ENCODE data around the gene HLA-DOB.

The HLA-DOB gene

GRCh38 chr6:32816746-32817204, at the start of gene HLA-DOB:
TSS of gene HLA-DOB (minus strand) at chr6:32817002. CDS start at chr6:32816951, 51 bp downstream.
- no peak for DNase-seq (ENCODE audit: low read depth)
- no peak within 1 kb of the TSS for H3K4me3 ChIP-seq (ENCODE audit: low read depth, low read length)

- no peak overlapping the region for H3K4me3 ChIP-seq (ENCODE audit: low read depth, low read length)
- DNase-seq (ENCODE audit: low read depth), result no peak
Measured at GRCh38 chr6:32865724-32866443, 49.1 kb upstream of the HLA-DOB start.

- no peak for DNase-seq (ENCODE audit: low read depth)
- H3K4me3 ChIP-seq (ENCODE audit: low read depth, low read length), result no peak overlapping the region
Measured at GRCh38 chr6:32862725-32863124, 45.9 kb upstream of the HLA-DOB start.

- no peak overlapping the region for H3K4me3 ChIP-seq (ENCODE audit: low read depth, low read length)
- no peak for DNase-seq (ENCODE audit: low read depth)
Measured at GRCh38 chr6:32860674-32861073, 43.9 kb upstream of the HLA-DOB start.

GRCh38 chr6:32858194-32858593, 41.4 kb upstream of the HLA-DOB start:
- H3K4me3 ChIP-seq (ENCODE audit: low read depth, low read length), result no peak overlapping the region
- no peak for DNase-seq (ENCODE audit: low read depth)

GRCh38 chr6:32857156-32857891, 40.5 kb upstream of the HLA-DOB start:
- DNase-seq (ENCODE audit: low read depth), result no peak

GRCh38 chr6:32855467-32856174, 38.8 kb upstream of the HLA-DOB start:
- no peak for DNase-seq (ENCODE audit: low read depth)
- no peak overlapping the region for H3K4me3 ChIP-seq (ENCODE audit: low read depth, low read length)

More at GRCh38 chr6:32857156-32857891, 40.5 kb upstream of the HLA-DOB start:
- H3K4me3 ChIP-seq (ENCODE audit: low read depth, low read length), result no peak overlapping the region

GRCh38 chr6:32854376-32855178, 37.8 kb upstream of the HLA-DOB start:
- no peak for DNase-seq (ENCODE audit: low read depth)
- H3K4me3 ChIP-seq (ENCODE audit: low read depth, low read length), result peak overlapping the region; percentile 88

GRCh38 chr6:32853541-32854375, 37.0 kb upstream of the HLA-DOB start, which contains the start of the genes PSMB9 and TAP1:
TSS of gene PSMB9 (plus strand) at chr6:32854192. CDS start at chr6:32854230, 38 bp downstream.
TSS of gene TAP1 (minus strand) at chr6:32853704. CDS start at chr6:32853636, 68 bp downstream.
- H3K4me3 ChIP-seq (ENCODE audit: low read depth, low read length), result peak within 1 kb of the TSS; percentile 88
- DNase-seq (ENCODE audit: low read depth), result peak; percentile 65

- DNase-seq (ENCODE audit: low read depth), result no peak
- peak overlapping the region; percentile 88 for H3K4me3 ChIP-seq (ENCODE audit: low read depth, low read length)
Measured at GRCh38 chr6:32852844-32853540, 36.2 kb upstream of the HLA-DOB start.

GRCh38 chr6:32852018-32852843, 35.4 kb upstream of the HLA-DOB start:
- peak overlapping the region; percentile 88 for H3K4me3 ChIP-seq (ENCODE audit: low read depth, low read length)
- no peak for DNase-seq (ENCODE audit: low read depth)

GRCh38 chr6:32851025-32851424, 34.2 kb upstream of the HLA-DOB start:
- DNase-seq (ENCODE audit: low read depth), result no peak
- no peak overlapping the region for H3K4me3 ChIP-seq (ENCODE audit: low read depth, low read length)

- H3K4me3 ChIP-seq (ENCODE audit: low read depth, low read length), result no peak overlapping the region
- DNase-seq (ENCODE audit: low read depth), result no peak
Measured at GRCh38 chr6:32849126-32849525, 32.3 kb upstream of the HLA-DOB start.

GRCh38 chr6:32847795-32848194, 31.0 kb upstream of the HLA-DOB start:
- no peak overlapping the region for H3K4me3 ChIP-seq (ENCODE audit: low read depth, low read length)
- no peak for DNase-seq (ENCODE audit: low read depth)

GRCh38 chr6:32847004-32847403, 30.2 kb upstream of the HLA-DOB start:
- DNase-seq (ENCODE audit: low read depth), result no peak
- H3K4me3 ChIP-seq (ENCODE audit: low read depth, low read length), result no peak overlapping the region

- no peak for DNase-seq (ENCODE audit: low read depth)
- no peak overlapping the region for H3K4me3 ChIP-seq (ENCODE audit: low read depth, low read length)
Measured at GRCh38 chr6:32845384-32845884, 28.6 kb upstream of the HLA-DOB start.
